ENCODE data around the gene CLRN3. TPM values are rescaled to one million over a fixed set of nuclear protein-coding genes. Genes with fewer than 3 reads are reported as not detected.

The CLRN3 gene
- total and polyA plus RNA-seq, 2 of the 8 experiments (the other 6 are each of a cell fraction or from before 2014, with no cell fraction given) = not detected

- TF ChIP-seq SUZ12 (IDR thresholded peaks at IDR 0.05; ENCODE audit: low read length) = no peak
- no peak for TF ChIP-seq ZNF274 (IDR thresholded peaks at IDR 0.05; ENCODE audit: borderline replicate concordance, extremely low read depth, low read length)
- no peak for TF ChIP-seq BRCA1 (IDR thresholded peaks at IDR 0.05; ENCODE audit: low read depth, low read length)
Measured at GRCh38 chr10:127889605-127890195, 3.0 kb downstream of the CLRN3 start (continued).

Measured in H1 (cell line).